ENCODE results near the gene IL17RD.

The IL17RD gene

GRCh38 chr3:57120451-57121174 is 44.5 kb downstream of the IL17RD start:
- no peaks in the 10 kb centered on the region for H3K9me3 ChIP-seq
- no peaks in the 10 kb centered on the region for H3K27me3 ChIP-seq
- TF ChIP-seq CTCF (IDR thresholded peaks at IDR 0.05): no peak
- H3K27ac ChIP-seq: no peak overlapping the region
- no peaks in the 10 kb centered on the region for H3K4me1 ChIP-seq (ENCODE audit: control insufficient read depth in 1 of 2, insufficient read depth in 1 of 2, low read depth in 1 of 2, low read length in 1 of 2)
- H3K36me3 ChIP-seq: no peaks in the 10 kb centered on the region
- H3K4me3 ChIP-seq (ENCODE audit: low read depth in 1 of 2, low read length in 1 of 2): no peak overlapping the region

DNA sequence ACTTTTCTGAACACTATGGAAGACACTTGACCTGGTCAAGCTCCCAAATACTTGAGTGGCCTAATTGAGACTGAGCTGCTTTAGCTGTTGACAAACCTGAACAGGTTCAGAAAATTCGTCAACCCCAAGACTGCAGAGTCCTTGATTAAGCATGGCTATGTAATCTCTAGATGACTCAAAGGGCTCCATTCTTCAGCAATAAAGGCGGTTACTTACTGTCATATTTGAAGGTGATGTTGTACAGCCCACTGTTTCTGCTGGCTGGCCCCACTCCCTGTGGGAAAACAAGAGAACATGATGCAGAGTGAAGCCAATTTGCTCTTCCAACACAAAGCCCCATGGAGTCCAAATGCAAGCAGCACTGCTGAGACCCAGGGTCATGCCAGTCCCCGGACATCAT is 45.1 kb downstream of the IL17RD start:
- H3K4me1 ChIP-seq (ENCODE audit: control insufficient read depth in 1 of 2, insufficient read depth in 1 of 2, low read depth in 1 of 2, low read length in 1 of 2): no peaks in the 10 kb centered on the region
- H3K27me3 ChIP-seq: no peaks in the 10 kb centered on the region
- H3K27ac ChIP-seq: no peak overlapping the region
- no peak for TF ChIP-seq CTCF (IDR thresholded peaks at IDR 0.05)
- no peaks in the 10 kb centered on the region for H3K36me3 ChIP-seq
- H3K9me3 ChIP-seq: no peaks in the 10 kb centered on the region
- H3K4me3 ChIP-seq (ENCODE audit: low read depth in 1 of 2, low read length in 1 of 2): no peak overlapping the region

DNA sequence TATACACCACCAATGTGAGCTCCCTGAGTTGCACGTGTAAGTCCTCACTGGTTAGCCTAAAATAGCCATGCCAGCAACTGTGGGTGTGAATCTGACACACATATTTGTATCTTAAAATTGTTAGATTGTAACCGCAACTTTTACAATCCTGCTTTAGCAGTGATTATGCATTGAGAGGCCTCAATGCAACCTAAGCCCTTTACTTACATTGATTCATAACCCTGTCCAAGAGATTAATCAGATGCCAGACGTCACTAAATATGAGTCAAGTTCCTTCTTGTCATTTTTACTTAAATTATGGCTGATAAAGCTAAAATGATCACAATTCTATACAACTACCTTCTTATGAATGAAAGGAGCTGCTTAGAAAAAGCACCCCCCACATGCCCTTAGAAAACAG is 46.9 kb downstream of the IL17RD start:
- H3K9me3 ChIP-seq: no peaks in the 10 kb centered on the region
- H3K4me3 ChIP-seq (ENCODE audit: low read depth in 1 of 2, low read length in 1 of 2): no peak overlapping the region
- no peaks in the 10 kb centered on the region for H3K36me3 ChIP-seq
- no peaks in the 10 kb centered on the region for H3K27me3 ChIP-seq
- TF ChIP-seq CTCF (IDR thresholded peaks at IDR 0.05): no peak
- no peaks in the 10 kb centered on the region for H3K4me1 ChIP-seq (ENCODE audit: control insufficient read depth in 1 of 2, insufficient read depth in 1 of 2, low read depth in 1 of 2, low read length in 1 of 2)
- H3K27ac ChIP-seq: no peak overlapping the region

DNA sequence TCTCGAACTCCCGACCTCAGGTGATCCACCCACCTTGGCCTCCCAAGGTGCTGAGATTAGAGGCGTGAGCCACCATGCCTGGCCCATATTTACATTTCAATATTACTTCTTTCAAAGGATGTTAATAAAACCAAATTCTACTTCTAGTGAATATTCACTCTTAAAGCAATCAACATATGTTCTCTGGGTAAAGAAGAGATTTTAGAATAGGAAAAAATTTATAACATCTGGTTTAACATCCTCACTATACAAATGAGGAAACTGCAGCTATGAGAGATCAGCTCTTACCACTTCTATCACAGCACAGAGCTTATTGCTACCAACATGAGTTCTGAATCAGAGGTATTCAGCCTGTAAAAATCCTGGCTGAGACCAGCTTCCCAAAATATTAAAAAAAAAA is 48.7 kb downstream of the IL17RD start:
- H3K27me3 ChIP-seq: no peaks in the 10 kb centered on the region
- no peak for TF ChIP-seq CTCF (IDR thresholded peaks at IDR 0.05)
- H3K36me3 ChIP-seq: no peaks in the 10 kb centered on the region
- H3K9me3 ChIP-seq: no peaks in the 10 kb centered on the region
- H3K27ac ChIP-seq: no peak overlapping the region
- H3K4me1 ChIP-seq (ENCODE audit: control insufficient read depth in 1 of 2, insufficient read depth in 1 of 2, low read depth in 1 of 2, low read length in 1 of 2): no peaks in the 10 kb centered on the region
- H3K4me3 ChIP-seq (ENCODE audit: low read depth in 1 of 2, low read length in 1 of 2): no peak overlapping the region

- Histone ChIP-seq H3K36me3 (no peaks in the 10 kb centered on the region), H3K27ac (no peak overlapping the region)
Measured at GRCh38 chr3:57112206-57112605, 52.9 kb downstream of the IL17RD start.

More at GRCh38 chr3:57112206-57112605, 52.9 kb downstream of the IL17RD start:
- H3K9me3 ChIP-seq: no peaks in the 10 kb centered on the region
- no peaks in the 10 kb centered on the region for H3K27me3 ChIP-seq
- TF ChIP-seq CTCF (IDR thresholded peaks at IDR 0.05): no peak
- H3K4me1 ChIP-seq (ENCODE audit: control insufficient read depth in 1 of 2, insufficient read depth in 1 of 2, low read depth in 1 of 2, low read length in 1 of 2): no peaks in the 10 kb centered on the region
- H3K4me3 ChIP-seq (ENCODE audit: low read depth in 1 of 2, low read length in 1 of 2): no peak overlapping the region

All from neutrophil (primary cell).